Panc1 (cell line): ENCODE data around the gene RAI14. TPM values are rescaled to one million over a fixed set of nuclear protein-coding genes. Genes with fewer than 3 reads are reported as not detected.

Experiments
- ATAC-seq: fragments of 200-7000 bp; cut with Tn5 transposase; 2 replicates; pipeline ENCODE4 v1.9.1; 2020; ENCODE audit warnings: mild to moderate bottlenecking, moderate library complexity
- BruUV-seq: library from RNA; stranded (reverse); fragments of 400-500 nt; replicated peaks from 2 replicates; lab custom pipeline; 2021; lab: Mats Ljungman, UMichigan
- CTCF ChIA-PET: fragments of 300-600 bp; sonication (Branson Sonifier 250); formaldehyde crosslinking; loops from one replicate; lab custom pipeline; 2022; ENCODE audit warnings: antibody characterized with exemption; lab: Charles Lee
- POLR2A ChIA-PET: fragments of 300-600 bp; sonication (Branson Sonifier 250); formaldehyde crosslinking; loops from one replicate; lab custom pipeline; 2022; ENCODE audit warnings: antibody characterized with exemption; lab: Charles Lee
- DNase-seq: peaks from one replicate; pipeline ENCODE4 v3.0.0-alpha.2; 2010; ENCODE audit warnings: low read depth, low spot score
- H3K27ac ChIP-seq: 2 replicates; pipeline ENCODE4 v1.5.1; 2011; ENCODE audit warnings: mild to moderate bottlenecking, low read length, inconsistent platforms
- H3K27me3 ChIP-seq: fragments of 200-500 bp; sonication (Bioruptor generic); 2 replicates; pipeline ENCODE4 v1.6.0; 2014; ENCODE audit warnings: low read length, inconsistent platforms; ENCODE audit not compliant: control insufficient read depth, insufficient read depth
- H3K36me3 ChIP-seq: fragments of 200-500 bp; sonication (Bioruptor generic); 2 replicates; pipeline ENCODE4 v1.5.1; 2014; ENCODE audit warnings: inconsistent platforms, mild to moderate bottlenecking, low read length, moderate library complexity; ENCODE audit not compliant: control insufficient read depth, insufficient read depth
- H3K4me1 ChIP-seq: 2 replicates; pipeline ENCODE4 v1.5.1; 2011; ENCODE audit warnings: inconsistent platforms, mild to moderate bottlenecking, low read length, moderate library complexity; ENCODE audit not compliant: control insufficient read depth, insufficient read depth
- H3K4me3 ChIP-seq, 2 experiments: 2 replicates each; pipeline ENCODE4 v1.5.1; 2011 to 2012; ENCODE audit warnings: low read depth in 2 of 2, low read length in 2 of 2, mild to moderate bottlenecking in 2 of 2, inconsistent platforms in 1 of 2, moderate library complexity in 1 of 2
- H3K9me3 ChIP-seq: fragments of 200-500 bp; sonication (Bioruptor generic); 2 replicates; pipeline ENCODE4 v1.5.1; 2014; ENCODE audit warnings: low read depth, mild to moderate bottlenecking, inconsistent platforms, low read length, moderate library complexity; ENCODE audit not compliant: control insufficient read depth, insufficient read depth
- CTCF ChIP-seq: fragments of 450-650 bp; IDR thresholded peaks from 2 replicates; pipeline ENCODE4 v1.5.1; 2017; ENCODE audit warnings: mild to moderate bottlenecking
- POLR2AphosphoS5 ChIP-seq: IDR thresholded peaks from 2 replicates; pipeline ENCODE4 v1.6.1; 2012; ENCODE audit warnings: mild to moderate bottlenecking, low read depth, low read length, moderate library complexity
- REST ChIP-seq, 2 experiments: IDR thresholded peaks; 2 replicates each; pipeline ENCODE4 v1.6.1; 2011 to 2012; ENCODE audit warnings: low read depth in 2 of 2, control low read depth in 1 of 2, low read length in 1 of 2, mild to moderate bottlenecking in 1 of 2, moderate library complexity in 1 of 2; ENCODE audit not compliant: insufficient read depth in 1 of 2
- SIN3A ChIP-seq: IDR thresholded peaks from 2 replicates; pipeline ENCODE4 v1.6.1; 2012; ENCODE audit warnings: low read depth, mild to moderate bottlenecking, low read length, moderate library complexity, borderline replicate concordance; ENCODE audit not compliant: insufficient read depth
- TCF7L2 ChIP-seq: IDR thresholded peaks from 2 replicates; pipeline ENCODE4 v1.6.1; 2011; ENCODE audit warnings: mild to moderate bottlenecking, low read depth, low read length, inconsistent platforms
- in situ Hi-C: cut with HindIII; loops from 2 replicates; pipeline ENCODE4 v1.10.0; 2016; ENCODE audit warnings: low sequenced_read_pairs, low pct_unique_long_range_greater_than_20kb
- intact Hi-C: fragments of 100-400 bp; cut with micrococcal nuclease; formaldehyde crosslinking; loops from one replicate; pipeline ENCODE4 v1.10.0; 2022; ENCODE audit not compliant: unreplicated experiment
- total RNA-seq: library from RNA; stranded (reverse); gene quantifications from one replicate; pipeline ENCODE4 v1.2.1, GENCODE V29; 2021; ENCODE audit not compliant: unreplicated experiment

The RAI14 gene
- total RNA-seq, 1 experiment from 2014 or later, result 18.5 TPM

GRCh38 chr5:34699155-34700077 lies 43.3 kb downstream of the RAI14 start:
- H3K4me3 ChIP-seq, result no peak overlapping the region
- H3K27ac ChIP-seq, result no peak overlapping the region
- H3K4me1 ChIP-seq, result no peaks in the 10 kb centered on the region
- no peak for TF ChIP-seq CTCF
- TF ChIP-seq TCF7L2, result no peak
- no peak for TF ChIP-seq SIN3A
- no peak for TF ChIP-seq REST (IDR thresholded peaks at IDR 0.05; ENCODE audit: insufficient read depth in 1 of 2, low read depth in 2 of 2, low read length in 1 of 2)
- TF ChIP-seq POLR2AphosphoS5, result no peak
- DNase-seq (no peak), ATAC-seq (no peak)
- H3K9me3 ChIP-seq, result no peaks in the 10 kb centered on the region
- in situ Hi-C loops, result no loop called here
- no TSS peak for BruUV-seq
- intact Hi-C loops, result no loop called here
- no peaks in the 10 kb centered on the region for H3K36me3 ChIP-seq
- ChIA-PET POLR2A (no interaction called here), CTCF (no interaction called here)
- no peaks in the 10 kb centered on the region for H3K27me3 ChIP-seq

GRCh38 chr5:34700078-34700452 lies 43.9 kb downstream of the RAI14 start:
- POLR2A ChIA-PET, result no interaction called here

More at GRCh38 chr5:34700078-34700452, 43.9 kb downstream of the RAI14 start:
- TF ChIP-seq POLR2AphosphoS5 (no peak), TCF7L2 (no peak), REST (IDR thresholded peaks at IDR 0.05; ENCODE audit: insufficient read depth in 1 of 2, low read depth in 2 of 2, low read length in 1 of 2) (no peak), CTCF (no peak), SIN3A (no peak)
- H3K4me3 ChIP-seq, result no peak overlapping the region
- in situ Hi-C loops (no loop called here), intact Hi-C loops (no loop called here)
- H3K27ac ChIP-seq, result no peak overlapping the region
- no peaks in the 10 kb centered on the region for H3K9me3 ChIP-seq
- H3K27me3 ChIP-seq, result no peaks in the 10 kb centered on the region
- BruUV-seq, result no TSS peak
- no peaks in the 10 kb centered on the region for H3K4me1 ChIP-seq
- ATAC-seq (no peak), DNase-seq (no peak)
- CTCF ChIA-PET, result no interaction called here
- no peaks in the 10 kb centered on the region for H3K36me3 ChIP-seq
